Measurements from ENCODE around the gene BRD4. TPM values are rescaled to one million over a fixed set of nuclear protein-coding genes. Genes with fewer than 3 reads are reported as not detected.

The BRD4 gene
- total and polyA plus RNA-seq, 10 of the 15 experiments (the other 5 are each of a cell fraction or from before 2014, with no cell fraction given): 5.3 to 84.4 (median 11.8) TPM

GRCh38 chr19:15225760-15226159 is 106.6 kb downstream of the BRD4 start (continued):
- TF ChIP-seq CUX1 (IDR thresholded peaks at IDR 0.05; ENCODE audit: insufficient replicate concordance, low read depth, low read length) (no peak), NFYB (IDR thresholded peaks at IDR 0.05; ENCODE audit: insufficient read depth, low read depth, low read length) (no peak)

DNA sequence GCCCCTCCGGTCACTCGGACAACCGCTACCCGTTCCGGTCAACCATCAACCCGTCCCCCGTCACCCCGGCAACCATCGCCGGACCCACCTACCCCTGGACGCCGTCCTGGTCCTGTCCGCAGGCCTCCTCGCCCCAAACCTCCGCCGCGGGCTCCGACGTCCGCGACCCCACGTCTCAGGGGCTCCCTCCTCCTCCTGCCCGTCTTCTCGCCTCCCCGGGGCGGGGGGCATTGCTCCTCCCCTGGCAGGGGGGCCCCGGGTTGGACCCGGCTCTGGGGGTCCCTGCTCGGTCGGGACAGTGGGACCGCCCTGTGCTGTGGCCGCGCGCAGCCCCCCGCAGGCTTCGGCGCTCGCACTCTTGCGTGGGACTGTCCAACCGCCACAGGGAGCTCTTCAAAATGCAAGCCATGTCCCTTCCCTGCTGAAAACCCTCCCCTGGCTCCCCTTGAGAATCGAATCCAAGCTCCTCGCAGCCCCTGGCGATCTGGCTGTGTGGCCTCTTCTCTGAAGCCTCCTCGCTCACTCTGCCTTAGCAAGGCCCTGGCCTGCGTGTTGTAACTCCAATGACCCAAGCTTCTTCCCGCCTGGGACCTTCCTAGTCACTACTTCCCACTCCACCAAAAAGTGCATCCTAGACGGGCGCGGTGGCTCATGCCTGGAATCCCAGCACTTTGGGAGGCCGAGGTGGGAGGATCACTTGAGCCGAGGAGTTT is 108.5 kb downstream of the BRD4 start:
- peak overlapping the region; percentile 98 for H3K4me2 ChIP-seq (ENCODE audit: control insufficient read depth, insufficient read depth)
- H3K27ac ChIP-seq (ENCODE audit: control insufficient read depth, insufficient read depth): no peak overlapping the region
- DNase-seq (ENCODE audit: low read depth, low spot score) (no peak), FAIRE-seq (no peak), ATAC-seq (no peak; the same call in 2 of the 3 replicates)
- intact Hi-C loops (cut with micrococcal nuclease; ENCODE audit: unreplicated experiment) (no loop called here), in situ Hi-C loops (cut with MboI) (no loop called here)
- H3K9ac ChIP-seq (ENCODE audit: control insufficient read depth, insufficient read depth, low read length): peak overlapping the region; percentile 34; the same call in 1 of the 2 replicates
- ChIA-PET CTCF (no interaction called here), SMC1A (ENCODE audit: uncharacterized antibody, unreplicated experiment) (no interaction called here), POLR2A (no interaction called here), RAD21 (ENCODE audit: unreplicated experiment) (no interaction called here)
- TF ChIP-seq MYC (IDR thresholded peaks at IDR 0.05; ENCODE audit: insufficient read depth, insufficient read length, insufficient replicate concordance, low read length, severe bottlenecking) (no peak), HDGF (IDR thresholded peaks at IDR 0.05) (no peak), ZNF24 (IDR thresholded peaks at IDR 0.05) (no peak), HDAC6 (IDR thresholded peaks at IDR 0.05; ENCODE audit: unreplicated experiment) (no peak), FOXK2 (IDR thresholded peaks at IDR 0.05) (no peak), GATAD2B (conservative IDR thresholded peaks at IDR 0.05; ENCODE audit: low read depth) (0 out of 2 replicates have a peak, but pooled peaks have one; percentile 18), ASH2L (IDR thresholded peaks at IDR 0.05; ENCODE audit: borderline replicate concordance, low read depth) (no peak), DPF2 (IDR thresholded peaks at IDR 0.05) (0 out of 2 replicates have a peak, but pooled peaks have one; percentile 18)
- TF ChIP-seq, protein P1, sequence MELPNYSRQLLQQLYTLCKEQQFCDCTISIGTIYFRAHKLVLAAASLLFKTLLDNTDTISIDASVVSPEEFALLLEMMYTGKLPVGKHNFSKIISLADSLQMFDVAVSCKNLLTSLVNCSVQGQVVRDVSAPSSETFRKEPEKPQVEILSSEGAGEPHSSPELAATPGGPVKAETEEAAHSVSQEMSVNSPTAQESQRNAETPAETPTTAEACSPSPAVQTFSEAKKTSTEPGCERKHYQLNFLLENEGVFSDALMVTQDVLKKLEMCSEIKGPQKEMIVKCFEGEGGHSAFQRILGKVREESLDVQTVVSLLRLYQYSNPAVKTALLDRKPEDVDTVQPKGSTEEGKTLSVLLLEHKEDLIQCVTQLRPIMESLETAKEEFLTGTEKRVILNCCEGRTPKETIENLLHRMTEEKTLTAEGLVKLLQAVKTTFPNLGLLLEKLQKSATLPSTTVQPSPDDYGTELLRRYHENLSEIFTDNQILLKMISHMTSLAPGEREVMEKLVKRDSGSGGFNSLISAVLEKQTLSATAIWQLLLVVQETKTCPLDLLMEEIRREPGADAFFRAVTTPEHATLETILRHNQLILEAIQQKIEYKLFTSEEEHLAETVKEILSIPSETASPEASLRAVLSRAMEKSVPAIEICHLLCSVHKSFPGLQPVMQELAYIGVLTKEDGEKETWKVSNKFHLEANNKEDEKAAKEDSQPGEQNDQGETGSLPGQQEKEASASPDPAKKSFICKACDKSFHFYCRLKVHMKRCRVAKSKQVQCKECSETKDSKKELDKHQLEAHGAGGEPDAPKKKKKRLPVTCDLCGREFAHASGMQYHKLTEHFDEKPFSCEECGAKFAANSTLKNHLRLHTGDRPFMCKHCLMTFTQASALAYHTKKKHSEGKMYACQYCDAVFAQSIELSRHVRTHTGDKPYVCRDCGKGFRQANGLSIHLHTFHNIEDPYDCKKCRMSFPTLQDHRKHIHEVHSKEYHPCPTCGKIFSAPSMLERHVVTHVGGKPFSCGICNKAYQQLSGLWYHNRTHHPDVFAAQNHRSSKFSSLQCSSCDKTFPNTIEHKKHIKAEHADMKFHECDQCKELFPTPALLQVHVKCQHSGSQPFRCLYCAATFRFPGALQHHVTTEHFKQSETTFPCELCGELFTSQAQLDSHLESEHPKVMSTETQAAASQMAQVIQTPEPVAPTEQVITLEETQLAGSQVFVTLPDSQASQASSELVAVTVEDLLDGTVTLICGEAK (IDR thresholded peaks at IDR 0.05; ENCODE audit: borderline replicate concordance): no peak
- peaks cover 2% of the 10 kb centered on the region; the same call in 1 of the 2 replicates for H3K4me1 ChIP-seq (ENCODE audit: control insufficient read depth, insufficient read depth, low read length)
- peak overlapping the region; percentile 78 for H2AFZ ChIP-seq (ENCODE audit: control insufficient read depth, low read depth, low read length)
- H3K36me3 ChIP-seq (ENCODE audit: control insufficient read depth in 2 of 2, insufficient read depth in 2 of 2, low read length in 1 of 2): no peaks in the 10 kb centered on the region
- H3K9me3 ChIP-seq (replicated peaks; ENCODE audit: control insufficient read depth, insufficient read depth, low read length): no peaks in the 10 kb centered on the region
- H3K27me3 ChIP-seq (replicated peaks in 1 of 2; ENCODE audit: control insufficient read depth in 2 of 2, insufficient read depth in 2 of 2, low read length in 1 of 2): no peaks in the 10 kb centered on the region; a peak in 1 of 4 replicates
- 32% methylated on average over 38 of the region's 51 CpGs for WGBS (ENCODE audit: insufficient coverage, insufficient replicate concordance, low lambda C conversion rate, missing lambda C conversion rate)
- BruUV-seq (replicated peaks): no TSS peak
- H3K79me2 ChIP-seq (ENCODE audit: control insufficient read depth, insufficient read depth, low read length): no peaks in the 10 kb centered on the region
- no peaks in the 10 kb centered on the region for H4K20me1 ChIP-seq (ENCODE audit: control insufficient read depth, insufficient read depth)
- H3K4me3 ChIP-seq: peak overlapping the region; percentile 67
